ENCODE results near the gene HDAC9.

HDAC9 gene

DNA sequence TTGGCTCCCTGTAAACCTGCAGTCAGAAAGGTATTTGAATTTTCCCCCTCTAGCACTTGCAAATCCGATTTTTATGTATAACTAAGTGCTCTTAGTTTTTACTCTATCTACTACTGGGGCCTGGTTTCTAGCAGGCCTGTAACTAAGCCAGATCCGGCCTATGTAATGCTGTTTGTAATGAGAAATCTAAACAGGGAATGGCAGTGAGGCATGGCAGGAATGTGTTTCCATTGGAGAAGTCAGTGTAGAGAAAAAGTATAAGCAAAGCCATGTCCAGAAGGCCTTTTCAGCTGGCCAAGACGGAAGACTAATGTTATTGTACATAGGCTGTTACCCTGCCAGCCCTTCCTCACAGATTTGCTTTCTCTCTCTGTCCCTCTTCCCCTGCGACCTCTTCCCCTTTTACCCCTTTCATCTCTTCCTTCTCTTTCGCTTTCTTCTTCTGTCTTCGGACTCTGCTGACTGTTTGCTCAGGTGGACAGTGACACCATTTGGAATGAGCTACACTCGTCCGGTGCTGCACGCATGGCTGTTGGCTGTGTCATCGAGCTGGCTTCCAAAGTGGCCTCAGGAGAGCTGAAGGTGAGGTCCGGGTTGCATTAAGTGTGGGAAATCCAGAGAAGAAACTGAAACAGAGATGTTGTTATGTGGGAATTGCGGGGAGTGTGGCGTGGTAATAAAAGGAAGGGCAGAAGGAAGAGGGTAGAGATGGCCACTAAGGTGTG lies 297.5 kb downstream of the HDAC9 start:
- DNase-seq (ENCODE audit: low spot score), result no peak

- no peak for DNase-seq (ENCODE audit: low spot score)
These were observed 300.7 kb downstream of the HDAC9 start for GRCh38 chr7:18796216-18796615.

GRCh38 chr7:18798088-18798906 lies 302.7 kb downstream of the HDAC9 start:
- no peak for DNase-seq (ENCODE audit: low spot score)

GRCh38 chr7:18799899-18800298 lies 304.4 kb downstream of the HDAC9 start:
- DNase-seq (ENCODE audit: low spot score), result no peak

GRCh38 chr7:18803923-18804322 lies 308.4 kb downstream of the HDAC9 start:
- DNase-seq (ENCODE audit: low spot score), result no peak

DNA sequence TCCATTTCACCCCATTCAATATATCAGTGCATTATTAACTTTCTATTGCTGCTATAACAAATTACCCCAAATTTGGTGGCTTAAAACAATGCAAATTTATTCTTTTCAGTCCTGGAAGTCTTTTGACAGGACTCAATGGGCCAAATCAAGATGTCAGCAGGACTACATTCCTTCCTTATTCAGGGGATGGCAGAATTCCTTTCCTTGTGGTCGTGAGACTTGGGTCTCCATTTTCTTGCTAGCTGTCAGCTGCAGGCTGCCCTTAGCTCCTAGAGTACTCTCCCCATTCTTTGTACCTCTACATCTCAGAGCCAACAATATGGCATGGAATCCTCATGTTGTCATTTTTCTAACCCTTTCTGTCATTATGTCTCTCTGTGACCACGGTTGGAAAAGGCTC lies 310.6 kb downstream of the HDAC9 start:
- no peak for DNase-seq (ENCODE audit: low spot score)

DNA sequence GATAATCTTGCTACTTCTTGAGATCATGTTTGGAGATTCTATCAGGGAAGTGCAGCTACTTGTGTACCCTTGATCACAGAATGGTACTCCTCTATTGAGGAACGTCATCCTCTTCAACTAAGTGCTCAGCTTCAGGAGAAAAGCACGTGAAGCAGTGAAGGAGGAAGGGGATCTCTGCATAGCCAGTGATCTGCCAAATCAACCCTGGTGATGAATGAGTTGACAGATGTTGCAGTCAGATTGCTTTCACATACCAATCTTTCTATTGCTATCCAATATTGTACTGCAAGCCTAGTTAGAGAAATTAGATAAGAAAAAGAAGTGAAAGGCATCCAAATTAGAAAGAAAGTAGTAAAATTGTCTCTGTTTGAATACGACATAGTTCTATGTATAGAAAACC lies 312.5 kb downstream of the HDAC9 start:
- DNase-seq (ENCODE audit: low spot score), result no peak

DNA sequence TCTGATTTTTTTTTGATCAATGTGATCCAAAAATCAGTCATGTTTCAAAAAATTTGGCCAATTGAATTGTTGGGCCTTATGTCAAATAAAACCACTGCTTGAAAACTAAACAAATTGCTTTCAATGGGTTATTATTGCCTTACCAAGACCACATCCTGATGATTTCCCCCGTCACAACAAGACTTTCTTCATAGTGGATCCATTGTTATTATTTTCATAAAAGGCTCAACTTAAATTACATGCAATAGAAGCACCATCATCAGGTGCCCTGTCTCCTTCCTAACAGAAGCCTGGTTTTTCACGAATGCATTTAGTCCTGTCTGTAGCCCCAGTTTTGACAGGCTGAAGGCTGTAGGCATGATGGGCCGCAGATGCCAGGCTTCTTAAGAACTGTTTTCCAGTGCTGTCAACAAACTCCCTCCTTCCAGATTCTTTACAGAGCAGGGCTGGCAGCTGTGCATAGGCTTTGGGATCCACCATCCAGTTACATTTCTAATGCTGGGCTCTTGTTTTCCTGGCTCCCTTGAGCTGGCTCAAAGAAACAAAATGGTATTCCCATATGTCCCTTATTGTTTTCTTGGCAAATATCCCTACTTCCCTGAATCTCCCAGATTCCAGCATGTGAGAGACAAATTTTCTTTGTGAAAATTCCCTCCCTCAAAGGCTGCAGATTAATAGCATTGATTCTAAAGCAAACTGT lies 319.9 kb downstream of the HDAC9 start:
- DNase-seq (ENCODE audit: low spot score), result no peak

DNA sequence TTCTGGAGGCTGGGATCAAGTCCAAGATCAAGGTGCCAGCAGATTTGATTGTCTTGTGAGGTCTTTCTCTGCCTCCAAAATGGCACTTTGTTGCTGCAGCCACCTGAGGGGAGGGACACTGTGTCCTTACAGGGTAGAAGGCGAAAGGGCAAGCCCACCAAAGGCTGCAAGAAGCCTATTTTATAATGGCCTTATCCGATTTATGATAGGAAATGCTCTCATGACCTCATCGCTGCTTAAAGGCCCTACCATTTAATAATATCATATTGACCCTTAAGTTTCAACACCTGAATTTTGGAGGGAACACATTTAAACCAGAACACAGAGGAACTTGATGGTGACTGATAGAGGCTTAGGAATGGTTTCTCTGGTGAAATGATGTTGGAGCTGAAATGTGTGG lies 325.4 kb downstream of the HDAC9 start:
- no peak for DNase-seq (ENCODE audit: low spot score)

DNA sequence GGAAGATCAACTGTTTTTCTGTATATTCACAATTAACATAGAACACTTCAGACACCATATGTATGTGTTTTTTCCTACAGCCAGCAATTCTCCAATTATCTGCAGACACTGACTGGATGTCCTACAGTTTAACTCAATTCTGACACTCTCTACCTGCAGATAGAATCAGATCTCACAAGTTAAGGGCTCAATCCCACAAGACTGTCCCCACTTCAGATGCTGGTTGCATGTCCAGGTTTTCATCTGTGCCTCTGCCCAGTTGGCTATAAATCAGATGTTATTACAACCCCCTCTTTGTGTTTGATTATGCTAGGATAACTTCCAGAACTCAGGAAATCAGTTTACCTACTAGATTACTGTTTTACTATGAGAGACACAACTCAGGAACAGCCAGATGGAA lies 326.0 kb downstream of the HDAC9 start:
- DNase-seq (ENCODE audit: low spot score), result no peak

DNA sequence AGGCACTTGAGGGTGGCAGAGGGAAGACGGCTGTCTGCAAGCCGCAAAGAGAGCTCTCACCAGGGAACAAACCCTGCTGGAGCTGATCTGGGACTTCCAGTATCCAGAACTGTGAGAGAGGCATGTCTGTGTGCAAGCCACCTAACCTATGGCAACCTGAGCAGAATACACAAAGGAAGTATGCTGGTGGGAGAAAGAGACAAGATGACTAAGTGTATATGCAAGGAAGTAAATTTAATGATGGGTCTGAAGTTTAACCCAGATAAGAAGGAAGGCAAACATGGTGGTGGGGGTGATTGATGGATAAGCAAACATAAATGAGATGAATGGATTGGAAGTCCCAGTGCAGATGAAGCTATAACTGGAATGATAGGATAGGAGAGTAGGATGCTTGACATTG lies 328.6 kb downstream of the HDAC9 start:
- DNase-seq (ENCODE audit: low spot score), result no peak

DNA sequence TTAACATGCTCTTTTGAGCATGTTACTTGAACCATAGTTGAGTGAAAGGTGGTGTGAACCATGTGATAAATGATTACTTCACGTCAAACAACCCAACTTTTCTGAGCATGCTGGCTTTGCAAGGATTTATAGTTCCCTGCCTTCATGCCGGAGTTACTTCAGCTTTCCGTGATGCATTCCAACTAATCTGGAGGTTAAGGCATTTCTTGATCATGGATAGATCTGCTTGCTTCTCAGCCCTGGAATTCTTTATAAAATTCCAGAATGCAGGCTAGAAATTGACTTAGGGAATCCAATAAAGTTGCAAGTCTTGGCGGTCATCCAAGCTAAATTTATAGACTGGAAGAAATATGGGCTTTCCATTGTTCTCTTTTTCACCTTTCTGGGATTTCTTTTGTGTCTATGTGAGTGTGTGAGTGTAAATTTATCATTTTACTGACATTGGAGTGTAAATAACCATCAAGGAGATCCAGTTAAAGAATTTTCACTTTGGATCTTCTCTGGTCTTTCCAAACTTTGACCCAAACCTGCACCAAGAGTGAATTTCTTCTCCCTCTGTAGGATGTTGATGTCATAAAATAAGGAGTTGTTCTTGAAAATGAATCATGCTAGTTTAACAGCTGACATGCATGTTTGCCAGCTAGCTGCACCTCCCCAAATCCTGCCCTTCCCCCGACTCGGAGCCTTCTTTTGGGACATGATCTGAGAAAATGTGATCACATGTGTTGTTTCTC lies 332.9 kb downstream of the HDAC9 start:
- no peak for DNase-seq (ENCODE audit: low spot score)

- DNase-seq (ENCODE audit: low spot score), result no peak
These were observed 333.7 kb downstream of the HDAC9 start for GRCh38 chr7:18828994-18829857.

DNA sequence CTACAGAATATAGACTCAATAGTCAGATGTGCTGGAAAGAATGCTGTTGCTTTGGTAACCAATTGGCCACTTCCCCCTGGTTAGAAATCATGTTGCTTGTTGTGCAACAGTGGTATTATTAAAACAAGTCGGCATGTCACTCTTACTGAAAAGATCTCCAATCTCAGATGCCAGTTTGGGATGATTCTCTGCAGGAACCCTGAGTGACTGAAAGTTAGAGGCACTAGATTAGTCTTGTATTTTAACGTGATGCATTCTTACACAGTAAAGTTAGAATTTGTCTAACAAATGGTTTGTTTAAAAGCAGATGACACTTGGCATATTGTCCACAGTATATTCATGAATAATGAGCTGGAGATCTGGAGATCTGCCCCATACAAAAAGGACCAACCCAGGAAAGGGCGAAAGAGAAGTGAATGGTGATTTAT lies 334.3 kb downstream of the HDAC9 start:
- no peak for DNase-seq (ENCODE audit: low spot score)

GRCh38 chr7:18831419-18831818 lies 335.9 kb downstream of the HDAC9 start:
- DNase-seq (ENCODE audit: low spot score), result no peak

- no peak for DNase-seq (ENCODE audit: low spot score)
These were observed 336.4 kb downstream of the HDAC9 start for GRCh38 chr7:18831943-18832342.

DNA sequence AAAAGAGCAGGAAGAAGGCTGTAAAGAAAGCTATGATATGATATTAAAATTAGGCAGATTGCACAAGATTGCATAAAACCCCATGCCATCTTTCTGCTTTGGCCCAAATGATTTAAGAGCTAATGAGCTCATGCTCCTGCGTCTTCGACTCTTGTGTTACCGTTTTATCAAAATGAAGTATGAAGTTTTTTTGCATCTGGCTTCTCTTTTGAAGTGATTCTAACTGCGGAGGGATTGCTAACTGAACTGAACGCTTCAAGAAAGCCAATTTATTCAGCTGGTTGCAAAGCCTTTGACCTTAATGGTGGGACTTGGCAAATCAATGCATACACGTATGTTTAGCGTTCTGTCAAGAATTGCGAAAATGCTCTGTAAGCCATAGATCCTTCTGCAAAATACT lies 339.0 kb downstream of the HDAC9 start:
- no peak for DNase-seq (ENCODE audit: low spot score)

DNA sequence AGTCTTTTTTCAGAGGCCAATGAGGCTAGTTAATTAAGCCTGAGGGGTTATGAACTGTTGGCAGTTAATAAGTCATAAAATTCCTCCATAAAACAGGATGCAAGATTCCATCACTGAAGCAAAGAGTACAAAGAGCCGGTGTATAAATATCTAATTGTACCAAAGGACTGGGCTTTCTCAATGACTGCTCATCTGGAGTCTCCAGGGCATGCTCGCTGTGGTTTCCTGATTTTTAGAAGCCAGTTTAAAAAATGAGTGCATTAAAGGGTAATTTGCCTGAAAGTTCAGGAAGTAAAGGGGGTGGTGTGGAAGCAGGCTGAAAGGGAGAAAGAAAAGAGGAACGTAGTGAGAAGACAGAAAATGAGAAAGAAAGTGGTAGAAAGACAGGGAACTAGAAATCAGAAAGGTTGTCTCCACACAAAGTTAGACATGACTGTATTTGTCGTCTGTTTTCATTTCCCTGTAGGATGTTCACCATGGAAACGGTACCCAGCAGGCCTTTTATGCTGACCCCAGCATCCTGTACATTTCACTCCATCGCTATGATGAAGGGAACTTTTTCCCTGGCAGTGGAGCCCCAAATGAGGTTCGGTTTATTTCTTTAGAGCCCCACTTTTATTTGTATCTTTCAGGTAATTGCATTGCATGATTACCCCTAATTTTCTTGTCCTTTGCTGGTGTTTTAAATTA lies 339.6 kb downstream of the HDAC9 start:
- DNase-seq (ENCODE audit: low spot score), result no peak

DNA sequence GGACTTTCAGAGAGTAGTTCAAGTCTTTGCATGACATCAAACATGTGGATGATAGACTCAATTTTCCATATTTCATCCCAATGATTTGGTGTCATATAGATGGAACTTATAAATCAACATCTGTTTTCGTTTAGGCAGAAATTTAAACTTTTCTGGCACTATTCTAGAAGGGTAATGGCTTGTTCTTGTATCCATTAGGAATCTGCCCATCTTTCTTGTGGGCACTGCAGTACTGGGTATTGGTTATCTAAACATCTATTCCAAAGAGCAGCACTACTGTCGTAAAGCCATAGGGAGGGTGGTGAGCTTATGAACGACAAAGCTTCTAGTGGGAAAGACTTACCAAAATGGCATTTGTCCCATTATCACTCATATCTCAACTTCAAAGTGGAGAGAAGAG lies 348.4 kb downstream of the HDAC9 start:
- no peak for DNase-seq (ENCODE audit: low spot score)

- no peak for DNase-seq (ENCODE audit: low spot score)
These were observed 349.2 kb downstream of the HDAC9 start for GRCh38 chr7:18844735-18845134.

DNA sequence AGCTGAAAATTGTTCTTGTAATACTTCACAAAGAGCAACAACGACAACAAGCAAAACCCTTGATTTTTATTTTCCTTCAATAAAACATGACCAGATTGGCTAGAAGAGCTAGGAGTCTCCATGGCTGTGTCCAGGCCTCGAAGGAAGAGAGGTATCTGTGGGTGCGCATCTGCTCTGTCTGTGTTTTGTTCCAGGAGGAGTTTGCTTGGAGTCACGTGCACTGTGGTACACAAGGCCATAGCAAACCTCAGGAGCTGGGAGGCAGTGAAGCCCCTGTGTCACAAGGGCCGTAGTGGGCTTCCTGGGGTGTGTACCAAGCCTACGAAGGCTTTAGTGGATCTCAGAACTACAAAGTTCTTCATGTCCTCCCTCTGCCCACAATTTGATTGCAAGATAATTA lies 350.2 kb downstream of the HDAC9 start:
- DNase-seq (ENCODE audit: low spot score), result no peak

Measured in hematopoietic multipotent progenitor cell treated with erythropoietin and hydrocortisone succinate and interleukin-3 and kit ligand, for 17 days (in vitro differentiated cells).